ENCODE data around the gene C1orf105.
"Not testable (repeated sequence)": the region's sequence is repeated elsewhere in the genome, so short reads cannot be mapped to it uniquely, and the experiment has no call there.

C1orf105 gene, protein sequence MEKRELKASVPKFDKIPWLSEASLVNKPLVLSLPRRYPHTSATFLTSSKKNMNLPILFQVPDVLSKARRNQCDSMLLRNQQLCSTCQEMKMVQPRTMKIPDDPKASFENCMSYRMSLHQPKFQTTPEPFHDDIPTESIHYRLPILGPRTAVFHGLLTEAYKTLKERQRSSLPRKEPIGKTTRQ

DNA sequence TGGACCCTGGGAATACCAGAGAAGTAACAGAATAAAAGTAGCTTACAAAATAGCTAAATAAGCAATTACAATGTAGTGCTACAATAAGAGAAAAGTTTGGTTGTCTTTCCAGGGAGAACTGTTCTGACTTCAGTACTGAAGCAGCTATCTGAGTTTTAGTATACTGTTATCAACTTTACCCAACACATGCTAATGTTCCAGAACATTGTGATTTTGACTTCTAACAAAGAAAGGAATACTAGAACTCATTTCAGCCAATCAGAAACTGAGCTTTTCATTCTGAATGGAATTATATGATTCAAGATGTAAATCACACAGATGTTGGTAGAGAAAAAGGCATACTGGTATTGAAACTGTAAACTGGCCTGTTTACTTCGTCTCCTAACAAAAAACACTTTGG is at the start of gene C1orf105:
Gene C1orf105, plus strand, starts transcription at position 301 of the 400 bp plus-strand sequence. CDS start 201 bp downstream, outside the sequence.
- no peak for DNase-seq (ENCODE audit: low spot score)
- TF ChIP-seq, protein P1, sequence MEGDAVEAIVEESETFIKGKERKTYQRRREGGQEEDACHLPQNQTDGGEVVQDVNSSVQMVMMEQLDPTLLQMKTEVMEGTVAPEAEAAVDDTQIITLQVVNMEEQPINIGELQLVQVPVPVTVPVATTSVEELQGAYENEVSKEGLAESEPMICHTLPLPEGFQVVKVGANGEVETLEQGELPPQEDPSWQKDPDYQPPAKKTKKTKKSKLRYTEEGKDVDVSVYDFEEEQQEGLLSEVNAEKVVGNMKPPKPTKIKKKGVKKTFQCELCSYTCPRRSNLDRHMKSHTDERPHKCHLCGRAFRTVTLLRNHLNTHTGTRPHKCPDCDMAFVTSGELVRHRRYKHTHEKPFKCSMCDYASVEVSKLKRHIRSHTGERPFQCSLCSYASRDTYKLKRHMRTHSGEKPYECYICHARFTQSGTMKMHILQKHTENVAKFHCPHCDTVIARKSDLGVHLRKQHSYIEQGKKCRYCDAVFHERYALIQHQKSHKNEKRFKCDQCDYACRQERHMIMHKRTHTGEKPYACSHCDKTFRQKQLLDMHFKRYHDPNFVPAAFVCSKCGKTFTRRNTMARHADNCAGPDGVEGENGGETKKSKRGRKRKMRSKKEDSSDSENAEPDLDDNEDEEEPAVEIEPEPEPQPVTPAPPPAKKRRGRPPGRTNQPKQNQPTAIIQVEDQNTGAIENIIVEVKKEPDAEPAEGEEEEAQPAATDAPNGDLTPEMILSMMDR (IDR thresholded peaks at IDR 0.05; ENCODE audit: extremely low read depth, missing control alignments), result no peak

DNA sequence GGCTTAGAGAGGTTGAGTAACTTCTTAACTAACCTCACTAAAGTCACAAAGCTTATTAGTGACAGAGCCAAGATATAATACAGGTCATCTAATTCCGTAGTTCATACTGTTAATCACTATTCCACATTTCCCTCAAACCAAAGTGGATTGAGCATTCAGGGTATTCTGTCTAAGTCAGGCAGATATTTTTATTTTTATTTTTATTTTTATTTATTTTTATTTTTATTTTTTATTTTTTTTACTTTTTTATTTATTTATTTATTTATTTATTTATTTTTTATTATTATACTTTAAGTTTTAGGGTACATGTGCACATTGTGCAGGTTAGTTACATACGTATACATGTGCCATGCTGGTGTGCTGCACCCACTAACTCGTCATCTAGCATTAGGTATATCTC is 48.8 kb upstream of the C1orf105 start:
- not testable (repeated sequence) for DNase-seq (ENCODE audit: low spot score)

- no peak for DNase-seq (ENCODE audit: low spot score)
- TF ChIP-seq, protein P1 (IDR thresholded peaks at IDR 0.05; ENCODE audit: extremely low read depth, missing control alignments), result no peak
Measured at GRCh38 chr1:172373864-172374263, 46.6 kb upstream of the C1orf105 start.

GRCh38 chr1:172375211-172375631 is 45.3 kb upstream of the C1orf105 start:
- DNase-seq (ENCODE audit: low spot score), result no peak
- TF ChIP-seq, protein P1 (IDR thresholded peaks at IDR 0.05; ENCODE audit: extremely low read depth, missing control alignments), result no peak

DNA sequence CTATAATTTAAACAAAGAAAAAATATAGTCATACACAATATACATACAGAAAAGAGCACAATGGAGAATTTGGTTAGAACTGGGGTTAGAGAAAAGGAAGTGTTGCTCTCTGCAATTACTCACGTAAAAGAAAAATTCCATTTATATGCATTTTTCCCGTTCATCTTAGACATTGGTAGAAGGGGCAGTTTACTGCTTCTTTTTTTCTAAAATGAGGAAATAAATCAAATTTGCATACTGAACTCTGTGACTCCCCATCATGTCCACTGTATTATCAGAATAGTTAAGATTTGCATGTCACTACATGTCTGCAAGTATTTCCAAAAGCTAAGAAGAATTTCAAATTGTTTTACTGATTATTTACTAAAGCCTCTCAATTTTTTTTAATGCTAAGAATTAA is 44.1 kb upstream of the C1orf105 start:
- no peak for DNase-seq (ENCODE audit: low spot score)
- TF ChIP-seq, protein P1 (IDR thresholded peaks at IDR 0.05; ENCODE audit: extremely low read depth, missing control alignments), result no peak

- TF ChIP-seq, protein P1 (IDR thresholded peaks at IDR 0.05; ENCODE audit: extremely low read depth, missing control alignments), result no peak
- no peak for DNase-seq (ENCODE audit: low spot score)
Measured at GRCh38 chr1:172377565-172377964, 42.9 kb upstream of the C1orf105 start.

- no peak for DNase-seq (ENCODE audit: low spot score)
- TF ChIP-seq, protein P1 (IDR thresholded peaks at IDR 0.05; ENCODE audit: extremely low read depth, missing control alignments), result no peak
Measured at GRCh38 chr1:172378109-172378760, 42.2 kb upstream of the C1orf105 start.

Data from GM20000 (cell line).